ENCODE results near the gene KRT16. TPM values are rescaled to one million over a fixed set of nuclear protein-coding genes. Genes with fewer than 3 reads are reported as not detected.
A peak's percentile ranks its signal among the peaks of the same experiment; 100 is the strongest.
"Not testable (repeated sequence)": the region's sequence is repeated elsewhere in the genome, so short reads cannot be mapped to it uniquely, and the experiment has no call there.

KRT16 gene
- total RNA-seq, 1 experiment from 2014 or later, result not detected

- Histone ChIP-seq H3K9me3 (ENCODE audit: low read depth, low read length, poor library complexity, severe bottlenecking) (no peaks in the 10 kb centered on the region), H3K4me3 (ENCODE audit: low read depth, low read length, poor library complexity, severe bottlenecking) (peak within 1 kb of the TSS; percentile 27), H3K27ac (ENCODE audit: low read depth, low read length, poor library complexity, severe bottlenecking) (peak within 1 kb of the TSS; percentile 59), H3K27me3 (replicated peaks; ENCODE audit: insufficient read depth, low read depth, low read length, poor library complexity) (no peaks in the 10 kb centered on the region), H3K4me1 (ENCODE audit: insufficient read depth, low read length, poor library complexity, severe bottlenecking) (peaks cover 17% of the 10 kb centered on the region), H3K36me3 (ENCODE audit: insufficient read depth, low read length, poor library complexity, severe bottlenecking) (no peaks in the 10 kb centered on the region)
- peak; percentile 29 for DNase-seq (ENCODE audit: low spot score)
- CTCF ChIA-PET, result no interaction called here
- no peak for TF ChIP-seq EZH2 (IDR thresholded peaks at IDR 0.05; ENCODE audit: borderline replicate concordance, low read depth, low read length, poor library complexity, severe bottlenecking)
- TF ChIP-seq, protein P1, sequence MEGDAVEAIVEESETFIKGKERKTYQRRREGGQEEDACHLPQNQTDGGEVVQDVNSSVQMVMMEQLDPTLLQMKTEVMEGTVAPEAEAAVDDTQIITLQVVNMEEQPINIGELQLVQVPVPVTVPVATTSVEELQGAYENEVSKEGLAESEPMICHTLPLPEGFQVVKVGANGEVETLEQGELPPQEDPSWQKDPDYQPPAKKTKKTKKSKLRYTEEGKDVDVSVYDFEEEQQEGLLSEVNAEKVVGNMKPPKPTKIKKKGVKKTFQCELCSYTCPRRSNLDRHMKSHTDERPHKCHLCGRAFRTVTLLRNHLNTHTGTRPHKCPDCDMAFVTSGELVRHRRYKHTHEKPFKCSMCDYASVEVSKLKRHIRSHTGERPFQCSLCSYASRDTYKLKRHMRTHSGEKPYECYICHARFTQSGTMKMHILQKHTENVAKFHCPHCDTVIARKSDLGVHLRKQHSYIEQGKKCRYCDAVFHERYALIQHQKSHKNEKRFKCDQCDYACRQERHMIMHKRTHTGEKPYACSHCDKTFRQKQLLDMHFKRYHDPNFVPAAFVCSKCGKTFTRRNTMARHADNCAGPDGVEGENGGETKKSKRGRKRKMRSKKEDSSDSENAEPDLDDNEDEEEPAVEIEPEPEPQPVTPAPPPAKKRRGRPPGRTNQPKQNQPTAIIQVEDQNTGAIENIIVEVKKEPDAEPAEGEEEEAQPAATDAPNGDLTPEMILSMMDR (conservative IDR thresholded peaks at IDR 0.05; ENCODE audit: low read depth, low read length), result no peak
- intact Hi-C loops (cut with micrococcal nuclease; ENCODE audit: unreplicated experiment), result no loop called here
- TSS peak; percentile 84 for BruUV-seq (replicated peaks)
- POLR2A ChIA-PET (ENCODE audit: low non-redundant PET), result no interaction called here
Measured at GRCh38 chr17:41624208-41625101, 11.9 kb upstream of the KRT16 start, which contains the start of gene KRT17. Gene KRT17 (minus strand): TSS chr17:41624575. CDS start chr17:41624509, 66 bp downstream.

DNA sequence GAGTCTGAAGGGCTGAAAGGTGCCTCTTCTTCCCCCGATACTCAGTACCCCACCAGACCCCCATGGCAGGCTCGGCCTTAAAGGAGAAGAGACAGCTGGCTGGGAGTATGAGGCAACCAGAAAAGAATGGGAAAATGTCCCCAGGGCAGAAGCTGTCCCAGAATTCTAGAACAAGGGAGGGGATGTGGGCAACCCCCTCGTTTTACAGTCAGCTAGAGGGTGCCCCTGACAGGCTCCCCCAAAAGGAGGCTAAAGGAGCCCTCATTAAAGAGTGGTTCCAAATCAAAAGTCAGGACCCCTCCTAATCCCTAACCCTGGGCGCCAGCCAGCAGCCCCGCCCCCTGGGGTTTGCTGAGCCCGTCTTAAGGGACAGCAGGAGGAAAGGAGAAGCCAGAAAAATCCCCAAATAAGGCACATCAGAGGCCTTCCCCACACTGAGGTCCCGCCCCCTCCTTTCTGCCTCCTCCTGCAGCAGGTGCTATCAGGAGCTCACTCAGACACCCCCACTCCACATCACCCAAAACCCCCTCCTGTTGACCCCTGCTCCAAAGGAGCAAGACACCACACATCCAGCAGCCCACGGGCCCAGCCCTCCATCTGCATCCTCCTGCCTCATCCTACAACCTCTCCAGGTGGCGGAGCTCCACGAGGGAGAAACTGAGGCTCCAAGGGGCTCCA is 10.8 kb upstream of the KRT16 start:
- H3K27me3 ChIP-seq (replicated peaks; ENCODE audit: insufficient read depth, low read depth, low read length, poor library complexity); intact Hi-C loops (cut with micrococcal nuclease; ENCODE audit: unreplicated experiment); H3K9me3 ChIP-seq (ENCODE audit: low read depth, low read length, poor library complexity, severe bottlenecking); H3K36me3 ChIP-seq (ENCODE audit: insufficient read depth, low read length, poor library complexity, severe bottlenecking); BruUV-seq (replicated peaks); CTCF ChIA-PET; POLR2A ChIA-PET (ENCODE audit: low non-redundant PET): not testable (repeated sequence)
- H3K4me3 ChIP-seq (ENCODE audit: low read depth, low read length, poor library complexity, severe bottlenecking), result peak overlapping the region; percentile 27
- peak; percentile 29 for DNase-seq (ENCODE audit: low spot score)
- H3K27ac ChIP-seq (ENCODE audit: low read depth, low read length, poor library complexity, severe bottlenecking), result peak overlapping the region; percentile 65
- H3K4me1 ChIP-seq (ENCODE audit: insufficient read depth, low read length, poor library complexity, severe bottlenecking), result peaks cover 17% of the 10 kb centered on the region

- H3K27me3 ChIP-seq (replicated peaks; ENCODE audit: insufficient read depth, low read depth, low read length, poor library complexity); DNase-seq (ENCODE audit: low spot score); intact Hi-C loops (cut with micrococcal nuclease; ENCODE audit: unreplicated experiment); BruUV-seq (replicated peaks); H3K9me3 ChIP-seq (ENCODE audit: low read depth, low read length, poor library complexity, severe bottlenecking); CTCF ChIA-PET; H3K36me3 ChIP-seq (ENCODE audit: insufficient read depth, low read length, poor library complexity, severe bottlenecking); POLR2A ChIA-PET (ENCODE audit: low non-redundant PET): not testable (repeated sequence)
- peak overlapping the region; percentile 65 for H3K27ac ChIP-seq (ENCODE audit: low read depth, low read length, poor library complexity, severe bottlenecking)
- H3K4me1 ChIP-seq (ENCODE audit: insufficient read depth, low read length, poor library complexity, severe bottlenecking), result peaks cover 17% of the 10 kb centered on the region
- H3K4me3 ChIP-seq (ENCODE audit: low read depth, low read length, poor library complexity, severe bottlenecking), result peak overlapping the region; percentile 7
Measured at GRCh38 chr17:41622340-41623183, 10.0 kb upstream of the KRT16 start.

DNA sequence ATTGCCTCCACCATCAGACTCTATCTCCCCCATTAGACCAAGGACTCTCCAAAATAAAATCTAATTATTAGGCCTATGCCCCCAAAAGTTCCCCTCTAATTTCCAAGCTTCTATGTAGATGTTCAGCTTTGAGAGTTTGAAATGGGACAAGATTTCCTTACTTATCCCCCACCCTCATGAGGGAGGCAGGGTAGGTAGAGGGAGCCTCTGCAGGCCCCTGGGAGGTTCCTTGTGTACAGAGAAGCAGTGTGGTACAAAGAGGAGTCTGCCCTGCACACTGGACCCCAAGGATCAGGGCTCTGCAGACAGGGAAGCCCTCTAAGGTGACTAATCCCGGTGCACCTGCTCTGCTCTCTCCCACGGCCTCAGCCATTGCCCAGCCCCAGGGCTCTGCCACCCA is 9.3 kb upstream of the KRT16 start:
- Histone ChIP-seq H3K4me1 (ENCODE audit: insufficient read depth, low read length, poor library complexity, severe bottlenecking) (peaks cover 17% of the 10 kb centered on the region), H3K9me3 (ENCODE audit: low read depth, low read length, poor library complexity, severe bottlenecking) (no peaks in the 10 kb centered on the region), H3K27ac (ENCODE audit: low read depth, low read length, poor library complexity, severe bottlenecking) (peak overlapping the region; percentile 75), H3K4me3 (ENCODE audit: low read depth, low read length, poor library complexity, severe bottlenecking) (no peak overlapping the region), H3K27me3 (replicated peaks; ENCODE audit: insufficient read depth, low read depth, low read length, poor library complexity) (no peaks in the 10 kb centered on the region), H3K36me3 (ENCODE audit: insufficient read depth, low read length, poor library complexity, severe bottlenecking) (no peaks in the 10 kb centered on the region)
- ChIA-PET POLR2A (ENCODE audit: low non-redundant PET) (no interaction called here), CTCF (no interaction called here)
- no peak for DNase-seq (ENCODE audit: low spot score)
- intact Hi-C loops (cut with micrococcal nuclease; ENCODE audit: unreplicated experiment), result no loop called here
- no TSS peak for BruUV-seq (replicated peaks)
- TF ChIP-seq, protein P1 (conservative IDR thresholded peaks at IDR 0.05; ENCODE audit: low read depth, low read length), result no peak
- no peak for TF ChIP-seq EZH2 (IDR thresholded peaks at IDR 0.05; ENCODE audit: borderline replicate concordance, low read depth, low read length, poor library complexity, severe bottlenecking)

GRCh38 chr17:41621435-41621817 is 8.9 kb upstream of the KRT16 start:
- H3K36me3 ChIP-seq (ENCODE audit: insufficient read depth, low read length, poor library complexity, severe bottlenecking); H3K9me3 ChIP-seq (ENCODE audit: low read depth, low read length, poor library complexity, severe bottlenecking); BruUV-seq (replicated peaks); POLR2A ChIA-PET (ENCODE audit: low non-redundant PET); H3K4me3 ChIP-seq (ENCODE audit: low read depth, low read length, poor library complexity, severe bottlenecking); H3K27me3 ChIP-seq (replicated peaks; ENCODE audit: insufficient read depth, low read depth, low read length, poor library complexity); DNase-seq (ENCODE audit: low spot score); intact Hi-C loops (cut with micrococcal nuclease; ENCODE audit: unreplicated experiment): not testable (repeated sequence)
- CTCF ChIA-PET, result interaction anchor here (1.0 kb wide), 1 partner anchor 42 kb away, joined by 3 read pairs; no protein-coding TSS in a partner anchor
- Histone ChIP-seq H3K4me1 (ENCODE audit: insufficient read depth, low read length, poor library complexity, severe bottlenecking) (peaks cover 17% of the 10 kb centered on the region), H3K27ac (ENCODE audit: low read depth, low read length, poor library complexity, severe bottlenecking) (peak overlapping the region; percentile 75)
